ENCODE data around the gene PLEKHG2. TPM values are rescaled to one million over a fixed set of nuclear protein-coding genes. Genes with fewer than 3 reads are reported as not detected.

Gene PLEKHG2
- total and polyA plus RNA-seq, 9 of the 15 experiments (the other 6 are each of a cell fraction or from before 2014, with no cell fraction given), result 0.98 to 45.7 (median 9.8) TPM

DNA sequence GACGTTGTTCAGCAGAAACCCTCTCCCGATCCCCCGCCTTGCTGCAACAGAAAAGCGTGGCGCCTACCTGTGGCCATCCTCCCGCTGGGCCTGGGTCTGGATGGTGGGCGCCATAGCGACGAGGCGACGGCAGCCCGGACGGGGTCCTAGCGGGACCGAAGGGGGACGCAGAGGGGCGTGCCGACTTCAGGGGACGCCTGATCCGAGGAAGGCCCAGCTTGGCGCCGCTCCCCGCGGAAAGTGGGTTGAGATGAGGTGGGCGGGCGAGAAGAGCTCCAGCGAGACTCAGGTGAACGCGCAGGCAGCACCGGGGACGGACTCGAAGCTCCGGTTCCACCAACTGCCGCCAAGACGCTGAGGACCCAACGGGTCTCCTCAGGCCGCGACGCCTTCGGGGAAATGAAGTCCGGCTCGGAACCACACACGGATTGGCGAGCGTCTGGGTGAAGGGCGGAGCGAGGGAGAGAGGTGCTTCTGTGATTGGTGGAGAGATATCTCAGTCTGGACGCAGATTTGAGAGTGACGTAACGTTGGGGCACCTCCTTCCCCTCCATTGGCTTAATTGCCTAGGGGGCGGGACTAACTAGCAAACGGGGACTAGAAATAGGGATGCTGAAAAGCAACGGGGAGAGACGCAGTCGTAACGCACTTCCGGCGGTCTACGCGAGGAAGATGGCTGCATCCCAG lies 21.6 kb upstream of the PLEKHG2 start, which contains the start of the genes MED29 and PAF1 (continued):
- TF ChIP-seq, protein P1, sequence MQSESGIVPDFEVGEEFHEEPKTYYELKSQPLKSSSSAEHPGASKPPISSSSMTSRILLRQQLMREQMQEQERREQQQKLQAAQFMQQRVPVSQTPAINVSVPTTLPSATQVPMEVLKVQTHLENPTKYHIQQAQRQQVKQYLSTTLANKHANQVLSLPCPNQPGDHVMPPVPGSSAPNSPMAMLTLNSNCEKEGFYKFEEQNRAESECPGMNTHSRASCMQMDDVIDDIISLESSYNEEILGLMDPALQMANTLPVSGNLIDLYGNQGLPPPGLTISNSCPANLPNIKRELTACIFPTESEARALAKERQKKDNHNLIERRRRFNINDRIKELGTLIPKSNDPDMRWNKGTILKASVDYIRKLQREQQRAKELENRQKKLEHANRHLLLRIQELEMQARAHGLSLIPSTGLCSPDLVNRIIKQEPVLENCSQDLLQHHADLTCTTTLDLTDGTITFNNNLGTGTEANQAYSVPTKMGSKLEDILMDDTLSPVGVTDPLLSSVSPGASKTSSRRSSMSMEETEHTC (IDR thresholded peaks at IDR 0.05), result no peak
- TF ChIP-seq SAFB2 (IDR thresholded peaks at IDR 0.05; ENCODE audit: borderline replicate concordance, low read depth, low read length, severe bottlenecking) (no peak), MEIS2 (IDR thresholded peaks at IDR 0.05; ENCODE audit: partially characterized antibody) (no peak), THRAP3 (IDR thresholded peaks at IDR 0.05; ENCODE audit: borderline replicate concordance) (no peak), NCOA4 (IDR thresholded peaks at IDR 0.05; ENCODE audit: partially characterized antibody) (no peak), CTBP1 (IDR thresholded peaks at IDR 0.05; ENCODE audit: borderline replicate concordance) (peak; percentile 82), SRSF7 (optimal IDR thresholded peaks at IDR 0.05; ENCODE audit: low read depth, low read length) (no peak), KHSRP (IDR thresholded peaks at IDR 0.05) (no peak), ELK3 (CRISPR knock-in tag; IDR thresholded peaks at IDR 0.05) (no peak), ZNF780A (CRISPR knock-in tag; IDR thresholded peaks at IDR 0.05) (no peak), BHLHE40 (IDR thresholded peaks at IDR 0.05; ENCODE audit: low read length) (no peak; the same call in 1 of the 2 replicates), GATAD2B (IDR thresholded peaks at IDR 0.05; ENCODE audit: borderline replicate concordance) (no peak), ELF1 (tag; IDR thresholded peaks at IDR 0.05) (no peak; the same call in 1 of the 2 replicates), RBM22 (IDR thresholded peaks at IDR 0.05; ENCODE audit: low read depth, low read length, poor library complexity, severe bottlenecking) (peak; percentile 80), REST (IDR thresholded peaks at IDR 0.05; ENCODE audit: borderline replicate concordance) (no peak), REST (CRISPR knock-in tag; IDR thresholded peaks at IDR 0.05; ENCODE audit: low read depth) (peak; percentile 59; the same call in 1 of the 2 replicates), EZH2 (IDR thresholded peaks at IDR 0.05; ENCODE audit: borderline replicate concordance, low read depth, low read length) (no peak), PRPF4 (IDR thresholded peaks at IDR 0.05; ENCODE audit: insufficient read depth, low read depth, low read length, poor library complexity, severe bottlenecking) (no peak), HOXB6 (CRISPR knock-in tag; IDR thresholded peaks at IDR 0.05; ENCODE audit: borderline replicate concordance) (no peak)
